ENCODE data around the gene MXD3.

GRCh38 chr5:177270653-177271052, 41.0 kb downstream of the MXD3 start:
- TF ChIP-seq CTCF (IDR thresholded peaks at IDR 0.05) (no peak), ZFX (IDR thresholded peaks at IDR 0.05; ENCODE audit: borderline replicate concordance) (no peak)

Data from 22Rv1 (cell line).